Gastrocnemius medialis (tissue), 4 donors: ENCODE data around the gene GPR42. TPM values are rescaled to one million over a fixed set of nuclear protein-coding genes. Genes with fewer than 3 reads are reported as not detected.

Source experiments
- ATAC-seq, 2 donors: fragments of 150-250 bp; one replicate each; pipeline ENCODE4 v1.9.1; 2016
- DNase-seq, 2 donors: peaks; one replicate each; pipeline ENCODE4 v3.0.0-alpha.2; 2019
- H3K27ac ChIP-seq, 4 donors: fragments of 200-600 bp; sonication (generic); 1 replicate in 1 of 4; 2 replicates in 3 of 4; pipeline ENCODE4 v1.5.1; 2016 to 2018; ENCODE audit warnings: mild to moderate bottlenecking in 2 of 4, moderate library complexity in 1 of 4
- H3K27me3 ChIP-seq, 3 donors: fragments of 200-600 bp; sonication (generic) in 2 of 3; 1 replicate in 1 of 3; 2 replicates in 2 of 3; pipeline versions ENCODE4 v1.5.1 to v1.6.0; 2016 to 2019; ENCODE audit warnings: mild to moderate bottlenecking in 1 of 3, moderate library complexity in 1 of 3
- H3K36me3 ChIP-seq, 2 donors: fragments of 200-600 bp; sonication (generic) in 1 of 2; one replicate each; pipeline ENCODE4 v1.5.1; 2017 to 2018
- H3K4me1 ChIP-seq, 2 donors: fragments of 200-600 bp; sonication (generic) in 1 of 2; one replicate each; pipeline ENCODE4 v1.5.1; 2016 to 2017; ENCODE audit warnings: mild to moderate bottlenecking in 2 of 2
- H3K4me3 ChIP-seq, 4 donors: fragments of 200-600 bp; sonication (generic) in 3 of 4; 1 replicate in 1 of 4; 2 replicates in 3 of 4; pipeline ENCODE4 v1.5.1; 2016 to 2019; ENCODE audit warnings: mild to moderate bottlenecking in 2 of 4
- H3K9me3 ChIP-seq, 3 donors: fragments of 200-600 bp; sonication (generic) in 2 of 3; 1 replicate in 1 of 3; 2 replicates in 2 of 3; pipeline ENCODE4 v1.5.1; 2016 to 2019
- CTCF ChIP-seq, 5 experiments: fragments of 450-650 bp in 3 of 5; fragments of 200-600 bp in 2 of 5; sonication (generic) in 2 of 5; IDR thresholded peaks in 4 of 5; conservative IDR thresholded peaks in 1 of 5; 1 replicate in 4 of 5; 2 replicates in 1 of 5; pipeline ENCODE4 v1.5.1; 2016 to 2019; ENCODE audit warnings: antibody characterized with exemption in 5 of 5, mild to moderate bottlenecking in 3 of 5, moderate library complexity in 3 of 5
- POLR2A ChIP-seq, 2 donors: fragments of 450-650 bp; IDR thresholded peaks; one replicate each; pipeline ENCODE4 v1.6.1; 2017; ENCODE audit warnings: antibody characterized with exemption in 2 of 2, mild to moderate bottlenecking in 2 of 2, moderate library complexity in 2 of 2
- in situ Hi-C, 4 donors: fragments of 200-750 bp; cut with MboI; loops; one replicate each; pipeline versions ENCODE4 v1.15.0 to v1.8.0; 2017; ENCODE audit warnings: low sequenced_read_pairs in 4 of 4
- intact Hi-C: fragments of 100-400 bp; cut with DNase I; formaldehyde crosslinking; loops from one replicate; pipeline ENCODE4 v1.15.1; 2023; ENCODE audit warnings: low total_unique reads
- total RNA-seq, 4 donors: library from RNA; depleted of rRNA; stranded (reverse); fragments of >200 nt; gene quantifications; one replicate each; pipeline versions ENCODE4 v1.1.0 to v1.2.3, GENCODE V29; 2016

The GPR42 gene
- total RNA-seq, 4 donors from 2014 or later = not detected

- no peaks in the 10 kb centered on the region for H3K4me1 ChIP-seq
- in situ Hi-C loops = no loop called here
- H3K36me3 ChIP-seq = no peaks in the 10 kb centered on the region
- intact Hi-C loops = no loop called here
- ATAC-seq (no peak), DNase-seq (no peak)
- H3K27me3 ChIP-seq = peaks cover 0 to 2% (median 0%) of the 10 kb centered on the region in 3 donors
- TF ChIP-seq CTCF (IDR thresholded peaks at IDR 0.05 in 4 of 5, conservative IDR thresholded peaks at IDR 0.05 in 1 of 5) = no peak
- no peak for TF ChIP-seq POLR2A (IDR thresholded peaks at IDR 0.05)
- H3K4me3 ChIP-seq = no peak overlapping the region
- no peaks in the 10 kb centered on the region for H3K9me3 ChIP-seq
- H3K27ac ChIP-seq = no peak overlapping the region
These were observed 32.9 kb upstream of the GPR42 start for GRCh38 chr19:35337984-35338296.

- Histone ChIP-seq H3K4me1 (no peaks in the 10 kb centered on the region), H3K27ac (no peak overlapping the region), H3K27me3 (no peaks in the 10 kb centered on the region), H3K9me3 (no peaks in the 10 kb centered on the region), H3K4me3 (no peak overlapping the region), H3K36me3 (no peaks in the 10 kb centered on the region)
- ATAC-seq (no peak), DNase-seq (no peak)
- in situ Hi-C loops (loop anchor here in 1 of 4 donors (10.0 kb wide), 1 partner anchor 154 kb away; the partner anchor contains the start of gene KRTDAP), intact Hi-C loops (no loop called here)
- TF ChIP-seq CTCF (IDR thresholded peaks at IDR 0.05 in 4 of 5, conservative IDR thresholded peaks at IDR 0.05 in 1 of 5) (no peak), POLR2A (IDR thresholded peaks at IDR 0.05) (no peak)
These were observed 30.4 kb upstream of the GPR42 start for GRCh38 chr19:35340431-35340830.

- H3K36me3 ChIP-seq = no peaks in the 10 kb centered on the region
- H3K4me3 ChIP-seq = no peak overlapping the region
- DNase-seq (no peak), ATAC-seq (no peak)
- intact Hi-C loops (no loop called here), in situ Hi-C loops (loop anchor here in 1 of 4 donors (10.0 kb wide), 1 partner anchor 154 kb away; the partner anchor contains the start of gene KRTDAP)
- TF ChIP-seq POLR2A (IDR thresholded peaks at IDR 0.05) (no peak), CTCF (IDR thresholded peaks at IDR 0.05 in 4 of 5, conservative IDR thresholded peaks at IDR 0.05 in 1 of 5) (no peak)
- H3K4me1 ChIP-seq = no peaks in the 10 kb centered on the region
- H3K9me3 ChIP-seq = no peaks in the 10 kb centered on the region
- H3K27me3 ChIP-seq = no peaks in the 10 kb centered on the region
- no peak overlapping the region for H3K27ac ChIP-seq
These were observed 29.9 kb upstream of the GPR42 start for GRCh38 chr19:35341006-35341405.

- Histone ChIP-seq H3K9me3 (no peaks in the 10 kb centered on the region), H3K4me3 (no peak overlapping the region), H3K27ac (no peak overlapping the region), H3K4me1 (no peaks in the 10 kb centered on the region), H3K27me3 (no peaks in the 10 kb centered on the region), H3K36me3 (no peaks in the 10 kb centered on the region)
- in situ Hi-C loops = loop anchor here in 1 of 4 donors (10.0 kb wide), 1 partner anchor 153 kb away; the partner anchor contains the start of gene KRTDAP
- ATAC-seq (no peak), DNase-seq (no peak)
- intact Hi-C loops = no loop called here
- TF ChIP-seq CTCF (IDR thresholded peaks at IDR 0.05 in 4 of 5, conservative IDR thresholded peaks at IDR 0.05 in 1 of 5) (no peak), POLR2A (IDR thresholded peaks at IDR 0.05) (no peak)
These were observed 29.2 kb upstream of the GPR42 start for GRCh38 chr19:35341565-35342225.
